ENCODE results near the gene CCDC77.
A peak's percentile ranks its signal among the peaks of the same experiment; 100 is the strongest.

Gene CCDC77

GRCh38 chr12:452667-453210, 51.3 kb downstream of the CCDC77 start:
- peak; percentile 41 for DNase-seq (ENCODE audit: low read depth)

GRCh38 chr12:454833-455232, 53.4 kb downstream of the CCDC77 start:
- DNase-seq (ENCODE audit: low read depth) = no peak

- no peak for DNase-seq (ENCODE audit: low read depth)
These were observed 54.4 kb downstream of the CCDC77 start for GRCh38 chr12:455821-456220.

GRCh38 chr12:457676-458075, 56.2 kb downstream of the CCDC77 start:
- no peak for DNase-seq (ENCODE audit: low read depth)

- DNase-seq (ENCODE audit: low read depth) = no peak
These were observed 57.6 kb downstream of the CCDC77 start for GRCh38 chr12:459050-459429.

- peak; percentile 29 for DNase-seq (ENCODE audit: low read depth)
These were observed 58.2 kb downstream of the CCDC77 start, which contains the start of gene B4GALNT3 for GRCh38 chr12:459430-460258. TSS of gene B4GALNT3 (plus strand) at chr12:459939. CDS start at chr12:460377, 438 bp downstream.

GRCh38 chr12:460261-461230, 59.1 kb downstream of the CCDC77 start:
- no peak for DNase-seq (ENCODE audit: low read depth)

- DNase-seq (ENCODE audit: low read depth) = no peak
These were observed 60.0 kb downstream of the CCDC77 start for GRCh38 chr12:461425-461824.

GRCh38 chr12:462936-463705, 61.7 kb downstream of the CCDC77 start:
- DNase-seq (ENCODE audit: low read depth) = no peak

GRCh38 chr12:464484-465267, 63.2 kb downstream of the CCDC77 start:
- no peak for DNase-seq (ENCODE audit: low read depth)

- DNase-seq (ENCODE audit: low read depth) = no peak
These were observed 64.6 kb downstream of the CCDC77 start for GRCh38 chr12:466039-466438.

- DNase-seq (ENCODE audit: low read depth) = no peak
These were observed 65.3 kb downstream of the CCDC77 start for GRCh38 chr12:466762-467161.

GRCh38 chr12:467591-467990, 66.1 kb downstream of the CCDC77 start:
- DNase-seq (ENCODE audit: low read depth) = no peak

- no peak for DNase-seq (ENCODE audit: low read depth)
These were observed 67.4 kb downstream of the CCDC77 start for GRCh38 chr12:468671-469389.

GRCh38 chr12:470133-470532, 68.7 kb downstream of the CCDC77 start:
- DNase-seq (ENCODE audit: low read depth) = no peak

- DNase-seq (ENCODE audit: low read depth) = no peak
These were observed 71.8 kb downstream of the CCDC77 start for GRCh38 chr12:473198-473597.

GRCh38 chr12:473863-474577, 72.6 kb downstream of the CCDC77 start:
- DNase-seq (ENCODE audit: low read depth) = no peak

- DNase-seq (ENCODE audit: low read depth) = no peak
These were observed 73.8 kb downstream of the CCDC77 start for GRCh38 chr12:475286-475685.

GRCh38 chr12:479161-479560, 77.7 kb downstream of the CCDC77 start:
- no peak for DNase-seq (ENCODE audit: low read depth)

Data from activated T-helper 1 cell treated with Interleukin-2 at 50 U/mL for 16 hours (primary cell).